HepG2 (cell line): ENCODE data around the gene HDAC3. TPM values are rescaled to one million over a fixed set of nuclear protein-coding genes. Genes with fewer than 3 reads are reported as not detected.

ENCODE experiments used
- EP300 ChIP-seq, 3 experiments: sonication (generic) in 1 of 3; formaldehyde crosslinking in 1 of 3; IDR thresholded peaks; 2 replicates each; pipeline versions ENCODE4 v1.5.1 to v1.6.1; 2011 to 2020; ENCODE audit warnings: low read depth in 2 of 3, low read length in 2 of 3, borderline replicate concordance in 1 of 3, improper control_type of control experiment in 1 of 3, mild to moderate bottlenecking in 1 of 3, missing genetic modification reagents in 1 of 3, moderate library complexity in 1 of 3
- IRF2 ChIP-seq: IDR thresholded peaks from 2 replicates; pipeline ENCODE4 v1.6.1; 2018; ENCODE audit warnings: missing genetic modification reagents, missing compliant biosample characterization
- KLF13 ChIP-seq: sonication (generic); formaldehyde crosslinking; IDR thresholded peaks from 2 replicates; pipeline ENCODE4 v1.4.0; 2020; ENCODE audit warnings: mild to moderate bottlenecking, missing genetic modification reagents
- LCORL ChIP-seq, 2 experiments: fragments of 450-650 bp in 1 of 2; sonication (generic) in 1 of 2; formaldehyde crosslinking in 1 of 2; IDR thresholded peaks; 2 replicates each; pipeline versions ENCODE4 v1.5.0 to v1.6.1; 2017 to 2020; ENCODE audit warnings: antibody characterized with exemption in 1 of 2, missing genetic modification reagents in 1 of 2
- PHF8 ChIP-seq: sonication (generic); formaldehyde crosslinking; IDR thresholded peaks from 2 replicates; pipeline ENCODE4 v1.5.0; 2020; ENCODE audit warnings: missing genetic modification reagents
- RXRA ChIP-seq: sonication (generic); formaldehyde crosslinking; IDR thresholded peaks from 2 replicates; pipeline ENCODE4 v1.5.1; 2020; ENCODE audit warnings: missing genetic modification reagents
- SMARCC2 ChIP-seq: fragments of 450-650 bp; IDR thresholded peaks from 2 replicates; pipeline ENCODE4 v1.6.1; 2017; ENCODE audit warnings: antibody characterized with exemption, mild to moderate bottlenecking
- SMC3 ChIP-seq: IDR thresholded peaks from 2 replicates; pipeline ENCODE4 v1.6.1; 2011; ENCODE audit warnings: low read length, improper control_type of control experiment
- SPEN ChIP-seq: sonication (generic); formaldehyde crosslinking; IDR thresholded peaks from 2 replicates; pipeline ENCODE4 v1.5.1; 2020; ENCODE audit warnings: low read depth, mild to moderate bottlenecking, missing genetic modification reagents
- TP53 ChIP-seq: sonication (generic); formaldehyde crosslinking; conservative IDR thresholded peaks from 2 replicates; pipeline ENCODE4 v1.4.0; 2020; ENCODE audit warnings: missing genetic modification reagents
- ZBTB8A ChIP-seq: sonication (generic); formaldehyde crosslinking; IDR thresholded peaks from 2 replicates; pipeline ENCODE4 v1.4.0; 2020; ENCODE audit warnings: mild to moderate bottlenecking, low read depth, missing genetic modification reagents, borderline replicate concordance
- ZNF441 ChIP-seq: sonication (generic); formaldehyde crosslinking; IDR thresholded peaks from 2 replicates; pipeline ENCODE4 v1.7.0; 2021; ENCODE audit warnings: missing genetic modification reagents, borderline replicate concordance
- ZNF572 ChIP-seq: sonication (generic); formaldehyde crosslinking; IDR thresholded peaks from 2 replicates; pipeline ENCODE4 v1.5.1; 2020; ENCODE audit warnings: mild to moderate bottlenecking, missing genetic modification reagents
- ZNF614 ChIP-seq: IDR thresholded peaks from 2 replicates; pipeline ENCODE4 v1.6.1; 2018; ENCODE audit warnings: missing biosample characterization, missing genetic modification reagents, inconsistent platforms, borderline replicate concordance
- ZNF644 ChIP-seq: IDR thresholded peaks from 2 replicates; pipeline ENCODE4 v1.6.1; 2016; ENCODE audit warnings: low read depth
- ZNF749 ChIP-seq: sonication (generic); formaldehyde crosslinking; IDR thresholded peaks from 2 replicates; pipeline ENCODE4 v1.8.0; 2022; ENCODE audit warnings: mild to moderate bottlenecking, missing genetic modification reagents, moderate library complexity, borderline replicate concordance
- polyA plus RNA-seq, 8 experiments: library from polyadenylated mRNA; depleted of rRNA in 3 of 8; stranded (reverse) in 7 of 8; unstranded in 1 of 8; fragments of >200 nt; fragmentation: Illumina TruSeq in 4 of 8; extraction: Trizol in 4 of 8; gene quantifications; 2 replicates each; pipeline versions ENCODE4 v1.2.1 to v1.2.3, GENCODE V29; 2011 to 2016; ENCODE audit warnings: low read depth in 4 of 8, missing spikeins in 1 of 8, mixed read lengths in 1 of 8; ENCODE audit not compliant: insufficient read depth in 1 of 8
- total RNA-seq, 5 experiments: library from RNA; depleted of rRNA; stranded (reverse); fragments of >200 nt; fragmentation: Illumina TruSeq; extraction: Trizol; gene quantifications; 2 replicates each; pipeline ENCODE4 v1.2.3, GENCODE V29; 2016; ENCODE audit warnings: low read depth in 1 of 5
- TF ChIP-seq, protein P1 (sequence below): sonication (generic); formaldehyde crosslinking; conservative IDR thresholded peaks from 2 replicates; pipeline ENCODE4 v1.4.0; 2020; ENCODE audit warnings: missing genetic modification reagents
- TF ChIP-seq, protein P2 (sequence below): sonication (generic); formaldehyde crosslinking; IDR thresholded peaks from 2 replicates; pipeline ENCODE4 v1.8.0; 2022; ENCODE audit warnings: missing genetic modification reagents, mild to moderate bottlenecking, inconsistent platforms, borderline replicate concordance
- TF ChIP-seq, protein P3 (sequence below): sonication (generic); formaldehyde crosslinking; IDR thresholded peaks from 2 replicates; pipeline ENCODE4 v1.5.0; 2020; ENCODE audit warnings: missing genetic modification reagents
- TF ChIP-seq, protein P4 (sequence below): sonication (generic); formaldehyde crosslinking; IDR thresholded peaks from 2 replicates; pipeline ENCODE4 v1.4.0; 2020; ENCODE audit warnings: missing genetic modification reagents, borderline replicate concordance
- TF ChIP-seq, protein P5 (sequence below): sonication (generic); formaldehyde crosslinking; conservative IDR thresholded peaks from 2 replicates; pipeline ENCODE4 v1.8.0; 2022; ENCODE audit warnings: low read depth, missing genetic modification reagents

Gene HDAC3
- total and polyA plus RNA-seq, 2 of the 13 experiments (the other 11 are each of a cell fraction or from before 2014, with no cell fraction given), result 84.0 to 94.1 TPM

DNA sequence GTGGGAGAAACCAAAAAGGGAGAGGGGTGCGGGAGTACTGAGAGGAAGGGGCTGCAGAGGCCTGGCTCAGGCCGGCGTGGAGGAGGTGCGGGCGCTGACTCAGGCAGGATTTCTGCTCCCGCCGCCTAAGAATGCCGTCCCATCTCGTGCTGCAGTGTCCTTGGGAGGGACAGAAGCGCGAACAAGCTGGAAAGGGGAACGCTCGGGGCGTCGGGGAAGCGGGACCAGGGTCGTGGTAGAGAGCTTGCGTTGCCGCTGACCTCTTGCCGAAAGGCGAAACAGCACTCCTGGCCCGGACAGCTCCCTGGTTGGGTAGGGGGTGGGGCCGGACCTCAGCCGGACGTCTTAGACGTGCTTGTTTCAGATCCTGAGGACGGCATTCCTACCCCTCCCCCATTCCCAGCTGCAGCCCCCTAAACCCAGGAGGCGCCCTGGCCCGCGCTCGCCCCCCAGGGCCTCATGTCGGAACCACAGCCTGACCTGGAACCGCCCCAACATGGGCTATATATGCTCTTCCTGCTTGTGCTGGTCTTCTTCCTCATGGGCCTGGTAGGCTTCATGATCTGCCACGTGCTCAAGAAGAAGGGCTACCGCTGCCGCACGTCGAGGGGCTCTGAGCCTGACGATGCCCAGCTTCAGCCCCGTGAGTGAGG, 1.2 kb upstream of the HDAC3 start (continued):
- no peak for TF ChIP-seq TP53 (CRISPR knock-in tag)
- TF ChIP-seq, protein P1, sequence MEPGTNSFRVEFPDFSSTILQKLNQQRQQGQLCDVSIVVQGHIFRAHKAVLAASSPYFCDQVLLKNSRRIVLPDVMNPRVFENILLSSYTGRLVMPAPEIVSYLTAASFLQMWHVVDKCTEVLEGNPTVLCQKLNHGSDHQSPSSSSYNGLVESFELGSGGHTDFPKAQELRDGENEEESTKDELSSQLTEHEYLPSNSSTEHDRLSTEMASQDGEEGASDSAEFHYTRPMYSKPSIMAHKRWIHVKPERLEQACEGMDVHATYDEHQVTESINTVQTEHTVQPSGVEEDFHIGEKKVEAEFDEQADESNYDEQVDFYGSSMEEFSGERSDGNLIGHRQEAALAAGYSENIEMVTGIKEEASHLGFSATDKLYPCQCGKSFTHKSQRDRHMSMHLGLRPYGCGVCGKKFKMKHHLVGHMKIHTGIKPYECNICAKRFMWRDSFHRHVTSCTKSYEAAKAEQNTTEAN (CRISPR knock-in tag), result no peak
- TF ChIP-seq, protein P2, sequence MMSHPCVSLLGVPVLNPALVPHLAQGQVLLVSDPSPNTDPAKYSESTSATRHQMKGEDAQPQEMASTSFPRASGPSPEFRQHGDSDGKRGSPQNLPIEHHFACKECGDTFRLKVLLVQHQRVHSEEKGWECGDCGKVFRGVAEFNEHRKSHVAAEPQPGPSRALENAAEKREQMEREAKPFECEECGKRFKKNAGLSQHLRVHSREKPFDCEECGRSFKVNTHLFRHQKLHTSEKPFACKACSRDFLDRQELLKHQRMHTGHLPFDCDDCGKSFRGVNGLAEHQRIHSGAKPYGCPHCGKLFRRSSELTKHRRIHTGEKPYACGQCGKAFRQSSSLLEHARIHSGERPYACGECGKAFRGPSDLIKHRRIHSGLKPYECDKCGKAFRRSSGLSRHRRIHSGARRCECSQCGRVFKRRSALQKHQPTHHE (CRISPR knock-in tag), result 0 out of 2 replicates have a peak, but pooled peaks have one; percentile 27
- TF ChIP-seq ZNF572 (CRISPR knock-in tag), result no peak
- TF ChIP-seq, protein P3, sequence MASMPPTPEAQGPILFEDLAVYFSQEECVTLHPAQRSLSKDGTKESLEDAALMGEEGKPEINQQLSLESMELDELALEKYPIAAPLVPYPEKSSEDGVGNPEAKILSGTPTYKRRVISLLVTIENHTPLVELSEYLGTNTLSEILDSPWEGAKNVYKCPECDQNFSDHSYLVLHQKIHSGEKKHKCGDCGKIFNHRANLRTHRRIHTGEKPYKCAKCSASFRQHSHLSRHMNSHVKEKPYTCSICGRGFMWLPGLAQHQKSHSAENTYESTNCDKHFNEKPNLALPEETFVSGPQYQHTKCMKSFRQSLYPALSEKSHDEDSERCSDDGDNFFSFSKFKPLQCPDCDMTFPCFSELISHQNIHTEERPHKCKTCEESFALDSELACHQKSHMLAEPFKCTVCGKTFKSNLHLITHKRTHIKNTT (CRISPR knock-in tag), result no peak
- 0 out of 2 replicates have a peak, but pooled peaks have one; percentile 34 for TF ChIP-seq ZNF749 (CRISPR knock-in tag)
- TF ChIP-seq ZNF614 (CRISPR knock-in tag), result no peak
- no peak for TF ChIP-seq ZNF441 (CRISPR knock-in tag)
- peak; percentile 14; the same call in 1 of the 2 replicates for TF ChIP-seq SPEN (CRISPR knock-in tag)
- no peak for TF ChIP-seq IRF2
- TF ChIP-seq SMC3, result no peak
- TF ChIP-seq ZNF644 (CRISPR knock-in tag), result no peak; the same call in 1 of the 2 replicates
- peak; percentile 40; the same call in 1 of the 2 replicates for TF ChIP-seq PHF8 (CRISPR knock-in tag)
- no peak for TF ChIP-seq KLF13 (CRISPR knock-in tag)
- TF ChIP-seq ZBTB8A (CRISPR knock-in tag), result no peak
- TF ChIP-seq RXRA, result peak; percentile 21; the same call in 1 of the 2 replicates
- TF ChIP-seq, protein P4, sequence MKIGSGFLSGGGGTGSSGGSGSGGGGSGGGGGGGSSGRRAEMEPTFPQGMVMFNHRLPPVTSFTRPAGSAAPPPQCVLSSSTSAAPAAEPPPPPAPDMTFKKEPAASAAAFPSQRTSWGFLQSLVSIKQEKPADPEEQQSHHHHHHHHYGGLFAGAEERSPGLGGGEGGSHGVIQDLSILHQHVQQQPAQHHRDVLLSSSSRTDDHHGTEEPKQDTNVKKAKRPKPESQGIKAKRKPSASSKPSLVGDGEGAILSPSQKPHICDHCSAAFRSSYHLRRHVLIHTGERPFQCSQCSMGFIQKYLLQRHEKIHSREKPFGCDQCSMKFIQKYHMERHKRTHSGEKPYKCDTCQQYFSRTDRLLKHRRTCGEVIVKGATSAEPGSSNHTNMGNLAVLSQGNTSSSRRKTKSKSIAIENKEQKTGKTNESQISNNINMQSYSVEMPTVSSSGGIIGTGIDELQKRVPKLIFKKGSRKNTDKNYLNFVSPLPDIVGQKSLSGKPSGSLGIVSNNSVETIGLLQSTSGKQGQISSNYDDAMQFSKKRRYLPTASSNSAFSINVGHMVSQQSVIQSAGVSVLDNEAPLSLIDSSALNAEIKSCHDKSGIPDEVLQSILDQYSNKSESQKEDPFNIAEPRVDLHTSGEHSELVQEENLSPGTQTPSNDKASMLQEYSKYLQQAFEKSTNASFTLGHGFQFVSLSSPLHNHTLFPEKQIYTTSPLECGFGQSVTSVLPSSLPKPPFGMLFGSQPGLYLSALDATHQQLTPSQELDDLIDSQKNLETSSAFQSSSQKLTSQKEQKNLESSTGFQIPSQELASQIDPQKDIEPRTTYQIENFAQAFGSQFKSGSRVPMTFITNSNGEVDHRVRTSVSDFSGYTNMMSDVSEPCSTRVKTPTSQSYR, result peak; percentile 88; the same call in 1 of the 2 replicates
- TF ChIP-seq, protein P5, sequence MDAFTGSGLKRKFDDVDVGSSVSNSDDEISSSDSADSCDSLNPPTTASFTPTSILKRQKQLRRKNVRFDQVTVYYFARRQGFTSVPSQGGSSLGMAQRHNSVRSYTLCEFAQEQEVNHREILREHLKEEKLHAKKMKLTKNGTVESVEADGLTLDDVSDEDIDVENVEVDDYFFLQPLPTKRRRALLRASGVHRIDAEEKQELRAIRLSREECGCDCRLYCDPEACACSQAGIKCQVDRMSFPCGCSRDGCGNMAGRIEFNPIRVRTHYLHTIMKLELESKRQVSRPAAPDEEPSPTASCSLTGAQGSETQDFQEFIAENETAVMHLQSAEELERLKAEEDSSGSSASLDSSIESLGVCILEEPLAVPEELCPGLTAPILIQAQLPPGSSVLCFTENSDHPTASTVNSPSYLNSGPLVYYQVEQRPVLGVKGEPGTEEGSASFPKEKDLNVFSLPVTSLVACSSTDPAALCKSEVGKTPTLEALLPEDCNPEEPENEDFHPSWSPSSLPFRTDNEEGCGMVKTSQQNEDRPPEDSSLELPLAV (CRISPR knock-in tag), result no peak
- TF ChIP-seq SMARCC2, result no peak
- no peak for TF ChIP-seq LCORL (IDR thresholded peaks at IDR 0.05)
- 0 out of 2 replicates have a peak, but pooled peaks have one; percentile 35 for TF ChIP-seq LCORL (CRISPR knock-in tag; IDR thresholded peaks at IDR 0.05)
- TF ChIP-seq EP300 (IDR thresholded peaks at IDR 0.05; ENCODE audit: low read depth in 2 of 2, low read length in 2 of 2), result no peak
- no peak for TF ChIP-seq EP300 (CRISPR knock-in tag; IDR thresholded peaks at IDR 0.05; ENCODE audit: borderline replicate concordance)
